Skeletal muscle tissue (tissue), 4 donors: ENCODE measurements around the gene GPR156. TPM values are rescaled to one million over a fixed set of nuclear protein-coding genes. Genes with fewer than 3 reads are reported as not detected.
"Not testable (repeated sequence)": the region's sequence is repeated elsewhere in the genome, so short reads cannot be mapped to it uniquely, and the experiment has no call there.

Experiments
- H3K27ac ChIP-seq: one replicate; pipeline ENCODE4 v1.7.0; 2013; ENCODE audit warnings: mild to moderate bottlenecking, low read depth, low read length, inconsistent platforms
- H3K27me3 ChIP-seq, 3 donors: one replicate each; pipeline ENCODE4 v1.7.0; 2013; ENCODE audit warnings: low read length in 3 of 3; ENCODE audit not compliant: control insufficient read depth in 3 of 3, insufficient read depth in 3 of 3
- H3K36me3 ChIP-seq, 3 donors: one replicate each; pipeline ENCODE4 v1.7.0; 2013; ENCODE audit warnings: low read length in 3 of 3; ENCODE audit not compliant: control insufficient read depth in 3 of 3, insufficient read depth in 3 of 3
- H3K4me1 ChIP-seq, 3 donors: one replicate each; pipeline ENCODE4 v1.7.0; 2013; ENCODE audit warnings: low read length in 3 of 3, mild to moderate bottlenecking in 3 of 3; ENCODE audit not compliant: control insufficient read depth in 3 of 3, insufficient read depth in 3 of 3
- H3K4me3 ChIP-seq, 3 donors: one replicate each; pipeline ENCODE4 v1.7.0; 2013; ENCODE audit warnings: low read length in 3 of 3
- H3K9ac ChIP-seq, 3 donors: one replicate each; pipeline ENCODE4 v1.7.0; 2013; ENCODE audit warnings: low read length in 3 of 3, mild to moderate bottlenecking in 3 of 3, moderate library complexity in 2 of 3, low read depth in 1 of 3
- H3K9me3 ChIP-seq, 3 donors: one replicate each; pipeline ENCODE4 v1.7.0; 2013; ENCODE audit warnings: low read length in 3 of 3; ENCODE audit not compliant: control insufficient read depth in 3 of 3
- total RNA-seq: library from RNA; depleted of rRNA; stranded (reverse); fragments of >200 nt; gene quantifications from one replicate; pipeline ENCODE4 v1.2.3, GENCODE V29; 2014
- donor health status: Osteomylitis.

Gene GPR156
- 1.0 TPM for total RNA-seq

GRCh38 chr3:120284747-120285507, at the start of gene GPR156:
TSS of gene GPR156 (minus strand) at chr3:120285222. CDS start at chr3:120244098, 41,124 bp downstream.
- Histone ChIP-seq H3K27ac (no peak within 1 kb of the TSS), H3K9ac (peak within 1 kb of the TSS in 1 of 3 donors; percentile 45), H3K27me3 (peaks cover 0 to 19% (median 3%) of the 10 kb centered on the region in 3 donors)

GRCh38 chr3:120332646-120333045, 47.6 kb upstream of the GPR156 start:
- no peaks in the 10 kb centered on the region for H3K9me3 ChIP-seq
- H3K27ac ChIP-seq = no peak overlapping the region
- H3K27me3 ChIP-seq = no peaks in the 10 kb centered on the region
- H3K9ac ChIP-seq = no peak overlapping the region
- no peak overlapping the region for H3K4me3 ChIP-seq
- no peaks in the 10 kb centered on the region for H3K4me1 ChIP-seq
- H3K36me3 ChIP-seq = peaks cover 4 to 37% (median 31%) of the 10 kb centered on the region in 3 donors

More at GRCh38 chr3:120284747-120285507, at the start of gene GPR156:
- peaks cover 3 to 4% (median 4%) of the 10 kb centered on the region in 3 donors for H3K4me1 ChIP-seq
- no peaks in the 10 kb centered on the region for H3K36me3 ChIP-seq
- H3K9me3 ChIP-seq = no peaks in the 10 kb centered on the region
- H3K4me3 ChIP-seq = peak within 1 kb of the TSS; percentile 58 to 69 (median 66)

GRCh38 chr3:120331076-120331475, 46.1 kb upstream of the GPR156 start:
- peaks cover 4 to 37% (median 31%) of the 10 kb centered on the region in 3 donors for H3K36me3 ChIP-seq

GRCh38 chr3:120326784-120327183, 41.8 kb upstream of the GPR156 start:
- no peak overlapping the region for H3K9ac ChIP-seq

More at GRCh38 chr3:120331076-120331475, 46.1 kb upstream of the GPR156 start:
- no peak overlapping the region for H3K9ac ChIP-seq
- H3K27ac ChIP-seq = no peak overlapping the region
- no peak overlapping the region for H3K4me3 ChIP-seq
- H3K4me1 ChIP-seq = no peaks in the 10 kb centered on the region
- no peaks in the 10 kb centered on the region for H3K9me3 ChIP-seq
- no peaks in the 10 kb centered on the region for H3K27me3 ChIP-seq

GRCh38 chr3:120324190-120324589, 39.2 kb upstream of the GPR156 start:
- Histone ChIP-seq H3K27ac (no peak overlapping the region), H3K4me1 (no peaks in the 10 kb centered on the region), H3K4me3 (no peak overlapping the region), H3K9ac (no peak overlapping the region), H3K27me3 (no peaks in the 10 kb centered on the region), H3K36me3 (peaks cover 0 to 4% (median 2%) of the 10 kb centered on the region in 3 donors), H3K9me3 (no peaks in the 10 kb centered on the region)

More at GRCh38 chr3:120326784-120327183, 41.8 kb upstream of the GPR156 start:
- Histone ChIP-seq H3K4me3 (no peak overlapping the region), H3K27me3 (no peaks in the 10 kb centered on the region), H3K4me1 (no peaks in the 10 kb centered on the region), H3K36me3 (peaks cover 4 to 21% (median 16%) of the 10 kb centered on the region in 3 donors), H3K9me3 (no peaks in the 10 kb centered on the region), H3K27ac (no peak overlapping the region)

GRCh38 chr3:120323761-120324160, 38.7 kb upstream of the GPR156 start:
- not testable (repeated sequence) for H3K36me3 ChIP-seq

GRCh38 chr3:120311863-120312794, 27.1 kb upstream of the GPR156 start:
- H3K9me3 ChIP-seq = no peaks in the 10 kb centered on the region
- H3K36me3 ChIP-seq = no peaks in the 10 kb centered on the region
- no peaks in the 10 kb centered on the region for H3K4me1 ChIP-seq
- H3K27ac ChIP-seq = no peak overlapping the region
- no peak overlapping the region for H3K4me3 ChIP-seq
- H3K27me3 ChIP-seq = peaks cover 0 to 3% (median 2%) of the 10 kb centered on the region in 3 donors
- H3K9ac ChIP-seq = no peak overlapping the region

More at GRCh38 chr3:120323761-120324160, 38.7 kb upstream of the GPR156 start:
- H3K4me3 ChIP-seq, H3K27me3 ChIP-seq, H3K9me3 ChIP-seq, H3K27ac ChIP-seq, H3K9ac ChIP-seq, H3K4me1 ChIP-seq: not testable (repeated sequence)

- H3K9ac ChIP-seq = no peak overlapping the region
- H3K4me1 ChIP-seq = no peaks in the 10 kb centered on the region
- no peaks in the 10 kb centered on the region for H3K36me3 ChIP-seq
- no peak overlapping the region for H3K27ac ChIP-seq
- H3K9me3 ChIP-seq = no peaks in the 10 kb centered on the region
- no peak overlapping the region for H3K4me3 ChIP-seq
- H3K27me3 ChIP-seq = peaks cover 0 to 3% (median 0%) of the 10 kb centered on the region in 3 donors
Observed at GRCh38 chr3:120306519-120307455, 21.8 kb upstream of the GPR156 start.

- H3K9ac ChIP-seq = no peak overlapping the region
- H3K36me3 ChIP-seq = no peaks in the 10 kb centered on the region
- no peaks in the 10 kb centered on the region for H3K4me1 ChIP-seq
- H3K4me3 ChIP-seq = no peak overlapping the region
- no peaks in the 10 kb centered on the region for H3K9me3 ChIP-seq
- H3K27ac ChIP-seq = no peak overlapping the region
- peaks cover 0 to 3% (median 0%) of the 10 kb centered on the region in 3 donors for H3K27me3 ChIP-seq
Observed at GRCh38 chr3:120304616-120305015, 19.6 kb upstream of the GPR156 start.
